ENCODE measurements around the gene DRC7.

- no peak for TF ChIP-seq SMC3 (conservative IDR thresholded peaks at IDR 0.05; ENCODE audit: poor library complexity)
- TF ChIP-seq CTCF (IDR thresholded peaks at IDR 0.05; ENCODE audit: poor library complexity, severe bottlenecking) = no peak
- no peak for TF ChIP-seq EP300 (conservative IDR thresholded peaks at IDR 0.05; ENCODE audit: poor library complexity, severe bottlenecking)
- TF ChIP-seq POLR2AphosphoS5 (IDR thresholded peaks at IDR 0.05) = no peak
- TF ChIP-seq REST (IDR thresholded peaks at IDR 0.05; ENCODE audit: borderline replicate concordance) = no peak
Observed at GRCh38 chr16:57646388-57647039, 48.1 kb upstream of the DRC7 start.

Data from neural cell (in vitro differentiated cells).